Sigmoid colon (tissue), 7 donors: ENCODE data around the gene CACNA2D3. TPM values are rescaled to one million over a fixed set of nuclear protein-coding genes. Genes with fewer than 3 reads are reported as not detected.

Experiments used
- DNase-seq: peaks from one replicate; pipeline ENCODE4 v3.0.0-alpha.2; 2019
- H3K27ac ChIP-seq, 4 donors: fragments of 200-600 bp; sonication (generic); one replicate each; pipeline ENCODE4 v1.5.1; 2016 to 2019; ENCODE audit warnings: mild to moderate bottlenecking in 1 of 4
- H3K27me3 ChIP-seq, 3 donors: fragments of 200-600 bp; sonication (generic); one replicate each; pipeline ENCODE4 v1.5.1; 2019; ENCODE audit warnings: mild to moderate bottlenecking in 1 of 3
- H3K36me3 ChIP-seq, 4 donors: fragments of 200-600 bp; sonication (generic); one replicate each; pipeline ENCODE4 v1.5.1; 2016 to 2019
- H3K4me1 ChIP-seq, 4 donors: fragments of 200-600 bp; sonication (generic); one replicate each; pipeline ENCODE4 v1.5.1; 2017 to 2019
- H3K4me3 ChIP-seq, 4 donors: fragments of 200-600 bp; sonication (generic); one replicate each; pipeline ENCODE4 v1.5.1; 2017 to 2019; ENCODE audit warnings: mild to moderate bottlenecking in 2 of 4, moderate library complexity in 1 of 4
- H3K9me3 ChIP-seq, 4 donors: fragments of 200-600 bp in 3 of 4; sonication (generic) in 3 of 4; one replicate each; pipeline versions ENCODE4 v1.5.1 to v1.6.1; 2013 to 2019
- EP300 ChIP-seq, 4 donors: sonication (generic); formaldehyde crosslinking; IDR thresholded peaks; one replicate each; pipeline ENCODE4 v1.6.1; 2017; ENCODE audit warnings: antibody characterized with exemption in 4 of 4
- POLR2A ChIP-seq, 2 donors: fragments of 450-650 bp; IDR thresholded peaks; one replicate each; pipeline ENCODE4 v1.6.1; 2016; ENCODE audit warnings: antibody characterized with exemption in 2 of 2, mild to moderate bottlenecking in 2 of 2, moderate library complexity in 2 of 2
- POLR2AphosphoS5 ChIP-seq, 4 donors: sonication (generic); formaldehyde crosslinking; IDR thresholded peaks; one replicate each; pipeline ENCODE4 v1.6.1; 2017; ENCODE audit warnings: antibody characterized with exemption in 4 of 4
- WGBS, 2 donors: extraction: QIAGEN DNeasy Blood & Tissue Kit; methylation state at CpG; one replicate each; pipeline ENCODE4 v1.1.7; 2013; 5-methylcytosine and 5-hydroxymethylcytosine counted together
- intact Hi-C: fragments of 100-400 bp; cut with DNase I; formaldehyde crosslinking; loops from one replicate; pipeline ENCODE4 v1.15.1; 2023
- polyA plus RNA-seq, 3 donors: library from polyadenylated mRNA; stranded (reverse); fragments of 200-250 nt; gene quantifications; one replicate each; pipeline ENCODE4 v1.2.3, GENCODE V29; 2013
- total RNA-seq, 4 donors: library from RNA; depleted of rRNA; stranded (reverse); fragments of >200 nt; gene quantifications; one replicate each; pipeline ENCODE4 v1.1.0, GENCODE V29; 2016
- TF ChIP-seq, protein P1 (sequence below), 4 experiments: fragments of 450-650 bp in 3 of 4; fragments of 200-600 bp in 1 of 4; IDR thresholded peaks; one replicate each; pipeline ENCODE4 v1.5.1; 2016 to 2019; ENCODE audit warnings: antibody characterized with exemption in 4 of 4, mild to moderate bottlenecking in 3 of 4, moderate library complexity in 2 of 4
- donor health status: healthy with polysubstance abuse.
- donor health status: Bipolar disorder and iron deficiency.
- donor health status: healthy.

CACNA2D3 gene
- total and polyA plus RNA-seq, 7 donors: 0.32 to 10.2 (median 4.8) TPM; not detected in 1

DNA sequence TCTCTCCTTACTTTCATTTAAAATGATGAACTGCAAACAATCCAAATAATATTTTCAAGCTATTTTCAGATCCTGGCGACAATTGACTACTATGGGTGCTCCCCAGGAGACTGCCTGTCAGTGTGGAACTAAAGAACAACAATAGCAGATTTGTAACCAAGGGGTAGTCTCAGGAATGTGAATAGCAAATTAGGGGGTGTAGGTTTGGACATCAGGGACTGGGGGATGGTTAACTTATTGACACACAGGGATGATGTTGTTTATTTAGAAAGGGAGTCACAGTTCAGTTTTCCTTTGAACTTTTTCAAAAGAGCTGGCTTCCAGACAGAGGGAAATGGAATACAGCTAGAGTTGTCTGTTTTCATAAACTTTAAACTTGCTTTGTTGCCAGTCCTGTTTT is 575.7 kb downstream of the CACNA2D3 start:
- Histone ChIP-seq H3K4me1 (no peaks in the 10 kb centered on the region), H3K36me3 (no peaks in the 10 kb centered on the region), H3K4me3 (no peak overlapping the region), H3K27me3 (no peaks in the 10 kb centered on the region), H3K9me3 (no peaks in the 10 kb centered on the region), H3K27ac (no peak overlapping the region)
- intact Hi-C loops: no loop called here
- WGBS, 2 donors: 76 to 91% methylated on average over 1 of the region's 1 CpG
- TF ChIP-seq EP300 (IDR thresholded peaks at IDR 0.05) (no peak), POLR2A (IDR thresholded peaks at IDR 0.05) (no peak)
- DNase-seq: no peak

DNA sequence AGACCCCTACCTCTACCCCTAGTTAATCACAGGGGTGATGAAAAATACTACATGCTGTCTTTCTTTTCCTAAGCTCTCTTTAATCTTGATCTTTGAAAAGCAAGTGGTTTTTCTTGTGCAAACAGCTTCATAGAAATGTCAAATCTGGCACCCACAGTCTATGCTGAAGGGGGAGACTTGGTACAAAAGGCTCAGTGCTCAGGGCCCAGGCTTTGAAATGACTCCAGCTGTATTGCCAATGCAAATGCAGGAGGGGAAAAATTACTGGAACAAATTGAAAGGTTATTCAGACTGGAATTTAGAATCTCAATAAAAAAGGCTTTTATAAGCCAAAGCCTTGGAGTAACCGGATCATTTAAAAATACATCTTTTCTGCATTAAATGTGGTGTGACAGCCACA is 581.6 kb downstream of the CACNA2D3 start:
- intact Hi-C loops: no loop called here
- H3K9me3 ChIP-seq: no peaks in the 10 kb centered on the region
- 76 to 81% methylated on average over 1 of the region's 1 CpG for WGBS, 2 donors

DNA sequence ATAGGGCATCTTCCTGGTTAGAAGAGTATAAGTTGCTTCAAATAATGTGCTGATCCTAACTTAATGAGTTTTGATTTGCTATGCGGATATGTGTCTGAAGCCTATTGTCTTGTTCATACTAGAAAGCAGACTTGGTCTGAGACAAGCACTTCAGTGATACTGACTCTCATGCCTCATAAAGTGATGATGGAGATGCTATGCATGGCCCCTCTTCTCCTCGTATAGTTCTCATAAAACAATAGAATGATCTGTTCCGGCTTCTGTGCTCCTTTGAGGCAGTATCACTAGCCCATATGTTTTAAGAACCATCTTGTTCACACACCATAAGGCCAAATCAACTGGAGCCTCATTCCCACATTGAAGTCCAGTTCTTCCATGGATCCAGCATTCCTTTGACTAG is 583.4 kb downstream of the CACNA2D3 start:
- Histone ChIP-seq H3K36me3 (no peaks in the 10 kb centered on the region), H3K4me3 (no peak overlapping the region), H3K27ac (no peak overlapping the region), H3K27me3 (no peaks in the 10 kb centered on the region), H3K9me3 (no peaks in the 10 kb centered on the region), H3K4me1 (no peaks in the 10 kb centered on the region)
- no peak for TF ChIP-seq POLR2AphosphoS5 (IDR thresholded peaks at IDR 0.05)
- TF ChIP-seq, protein P1, sequence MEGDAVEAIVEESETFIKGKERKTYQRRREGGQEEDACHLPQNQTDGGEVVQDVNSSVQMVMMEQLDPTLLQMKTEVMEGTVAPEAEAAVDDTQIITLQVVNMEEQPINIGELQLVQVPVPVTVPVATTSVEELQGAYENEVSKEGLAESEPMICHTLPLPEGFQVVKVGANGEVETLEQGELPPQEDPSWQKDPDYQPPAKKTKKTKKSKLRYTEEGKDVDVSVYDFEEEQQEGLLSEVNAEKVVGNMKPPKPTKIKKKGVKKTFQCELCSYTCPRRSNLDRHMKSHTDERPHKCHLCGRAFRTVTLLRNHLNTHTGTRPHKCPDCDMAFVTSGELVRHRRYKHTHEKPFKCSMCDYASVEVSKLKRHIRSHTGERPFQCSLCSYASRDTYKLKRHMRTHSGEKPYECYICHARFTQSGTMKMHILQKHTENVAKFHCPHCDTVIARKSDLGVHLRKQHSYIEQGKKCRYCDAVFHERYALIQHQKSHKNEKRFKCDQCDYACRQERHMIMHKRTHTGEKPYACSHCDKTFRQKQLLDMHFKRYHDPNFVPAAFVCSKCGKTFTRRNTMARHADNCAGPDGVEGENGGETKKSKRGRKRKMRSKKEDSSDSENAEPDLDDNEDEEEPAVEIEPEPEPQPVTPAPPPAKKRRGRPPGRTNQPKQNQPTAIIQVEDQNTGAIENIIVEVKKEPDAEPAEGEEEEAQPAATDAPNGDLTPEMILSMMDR (IDR thresholded peaks at IDR 0.05): no peak
- TF ChIP-seq EP300 (IDR thresholded peaks at IDR 0.05): no peak
- TF ChIP-seq POLR2A (IDR thresholded peaks at IDR 0.05): no peak
- intact Hi-C loops: no loop called here
- DNase-seq: no peak
- 76 to 92% methylated on average over 3 of the region's 3 CpGs for WGBS, 2 donors

More for the DNA sequence above, 581.6 kb downstream of the CACNA2D3 start:
- no peak overlapping the region for H3K4me3 ChIP-seq
- DNase-seq: no peak
- H3K36me3 ChIP-seq: no peaks in the 10 kb centered on the region
- H3K27me3 ChIP-seq: no peaks in the 10 kb centered on the region
- TF ChIP-seq EP300 (IDR thresholded peaks at IDR 0.05) (no peak), POLR2A (IDR thresholded peaks at IDR 0.05) (no peak), POLR2AphosphoS5 (IDR thresholded peaks at IDR 0.05) (no peak)
- TF ChIP-seq, protein P1 (IDR thresholded peaks at IDR 0.05): no peak
- H3K4me1 ChIP-seq: no peaks in the 10 kb centered on the region
- no peak overlapping the region for H3K27ac ChIP-seq

DNA sequence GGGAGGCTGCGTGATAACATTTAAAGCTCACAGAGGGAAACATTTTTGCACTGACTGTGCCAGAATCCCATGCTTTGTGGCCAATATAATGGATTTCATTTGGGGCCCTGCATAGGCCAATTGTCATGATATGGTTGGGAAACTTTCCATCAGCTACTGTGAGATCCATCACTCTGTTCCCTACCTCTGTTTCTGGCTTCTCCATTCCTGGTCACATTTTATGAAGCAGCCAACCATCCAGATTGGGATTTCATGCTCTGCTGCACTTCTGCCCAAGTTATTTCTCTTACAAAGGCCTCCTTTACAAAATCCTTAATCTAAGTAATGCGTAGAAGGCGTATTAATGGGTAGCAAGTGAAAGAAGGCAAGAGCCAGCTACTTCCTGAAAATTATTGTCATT is 584.4 kb downstream of the CACNA2D3 start:
- 96% methylated on average over 3 of the region's 3 CpGs for WGBS, 2 donors
- Histone ChIP-seq H3K27me3 (no peaks in the 10 kb centered on the region), H3K4me1 (no peaks in the 10 kb centered on the region), H3K36me3 (no peaks in the 10 kb centered on the region), H3K27ac (no peak overlapping the region), H3K9me3 (no peaks in the 10 kb centered on the region), H3K4me3 (no peak overlapping the region)
- DNase-seq: no peak
- intact Hi-C loops: no loop called here
- no peak for TF ChIP-seq POLR2AphosphoS5 (IDR thresholded peaks at IDR 0.05)
- TF ChIP-seq EP300 (IDR thresholded peaks at IDR 0.05): no peak
- no peak for TF ChIP-seq POLR2A (IDR thresholded peaks at IDR 0.05)
- TF ChIP-seq, protein P1 (IDR thresholded peaks at IDR 0.05): no peak

DNA sequence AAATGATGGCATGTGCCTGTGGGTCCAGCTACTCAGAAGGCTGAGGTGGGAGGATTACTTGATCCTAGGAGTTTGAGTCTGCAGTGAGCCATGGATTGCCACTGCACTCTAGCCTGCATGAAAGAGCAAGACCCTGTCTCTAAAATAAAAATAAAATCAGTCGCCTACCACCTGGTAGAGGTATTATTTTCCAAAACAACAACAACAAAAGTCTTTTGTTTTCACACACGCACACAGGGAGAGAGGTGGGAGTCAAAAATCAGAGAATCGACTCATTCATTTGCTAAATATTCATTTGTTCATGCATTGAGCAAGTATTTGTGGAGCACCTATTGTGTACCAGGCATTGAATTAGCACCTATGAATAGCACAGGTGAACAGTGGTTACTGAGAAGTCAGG is 587.4 kb downstream of the CACNA2D3 start:
- WGBS, 2 donors: 92 to 94% methylated on average over 3 of the region's 3 CpGs
- no peaks in the 10 kb centered on the region for H3K36me3 ChIP-seq
- H3K27me3 ChIP-seq: no peaks in the 10 kb centered on the region
- intact Hi-C loops: no loop called here
- no peaks in the 10 kb centered on the region for H3K4me1 ChIP-seq
- DNase-seq: no peak
- H3K4me3 ChIP-seq: no peak overlapping the region
- no peaks in the 10 kb centered on the region for H3K9me3 ChIP-seq
- no peak overlapping the region for H3K27ac ChIP-seq
- TF ChIP-seq POLR2AphosphoS5 (IDR thresholded peaks at IDR 0.05) (no peak), EP300 (IDR thresholded peaks at IDR 0.05) (no peak)
- TF ChIP-seq, protein P1 (IDR thresholded peaks at IDR 0.05): no peak
